Tongue (tissue), 2 donors: Measurements from ENCODE around the gene CCDC7. TPM values are rescaled to one million over a fixed set of nuclear protein-coding genes. Genes with fewer than 3 reads are reported as not detected.
A peak's percentile ranks its signal among the peaks of the same experiment; 100 is the strongest.
"Not testable (repeated sequence)": the region's sequence is repeated elsewhere in the genome, so short reads cannot be mapped to it uniquely, and the experiment has no call there.

ENCODE experiments used
- DNase-seq: peaks from one replicate; pipeline ENCODE4 v3.0.0-alpha.2; 2015
- total RNA-seq: library from RNA; depleted of rRNA; stranded (reverse); fragments of >200 nt; gene quantifications from one replicate; pipeline ENCODE4 v1.2.3, GENCODE V29; 2014

The CCDC7 gene
- total RNA-seq = 129 TPM

DNA sequence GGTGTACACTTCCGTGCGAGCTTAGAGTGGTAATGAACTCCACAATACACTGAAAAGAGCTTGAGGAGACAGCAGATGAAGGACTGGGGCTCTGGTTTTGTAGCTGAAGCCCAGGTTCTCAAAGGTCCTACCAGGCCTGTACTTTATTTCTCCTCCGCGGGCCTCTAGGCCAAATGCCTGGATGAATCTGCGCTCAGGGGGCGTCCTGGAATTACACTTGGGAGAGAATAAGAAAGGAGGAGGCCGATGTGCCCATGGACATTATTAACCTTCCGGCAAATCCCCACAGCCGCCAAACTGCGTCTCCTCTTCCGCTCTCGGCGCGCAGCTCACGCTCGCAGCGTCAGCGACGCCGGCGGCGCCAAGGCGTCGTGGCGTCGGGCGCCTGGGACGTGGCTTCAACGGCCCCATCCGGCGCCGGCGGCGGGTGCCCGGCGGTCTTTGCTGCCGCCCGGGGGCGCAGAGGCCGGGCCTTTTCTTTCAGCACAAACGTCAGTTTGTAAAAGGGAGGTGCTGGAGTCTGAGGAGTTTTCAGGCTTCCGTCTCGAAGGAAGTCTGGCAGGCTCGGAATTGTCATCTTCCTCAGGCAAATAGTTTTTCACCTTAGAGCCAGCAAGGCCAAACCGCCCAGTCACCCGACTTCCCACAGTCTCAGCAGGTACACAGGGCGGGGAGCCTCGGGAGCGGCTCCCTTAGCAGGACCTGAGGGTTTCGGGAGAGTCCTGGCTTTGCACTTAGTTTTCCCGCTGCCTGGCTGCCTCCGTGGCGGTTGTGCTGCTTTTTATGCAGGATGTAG, at the start of gene CCDC7:
Gene CCDC7 (plus strand): TSS at position 401 of the 796 bp plus-strand sequence. CDS start 5,503 bp downstream, outside the sequence.
- DNase-seq = peak; percentile 95

DNA sequence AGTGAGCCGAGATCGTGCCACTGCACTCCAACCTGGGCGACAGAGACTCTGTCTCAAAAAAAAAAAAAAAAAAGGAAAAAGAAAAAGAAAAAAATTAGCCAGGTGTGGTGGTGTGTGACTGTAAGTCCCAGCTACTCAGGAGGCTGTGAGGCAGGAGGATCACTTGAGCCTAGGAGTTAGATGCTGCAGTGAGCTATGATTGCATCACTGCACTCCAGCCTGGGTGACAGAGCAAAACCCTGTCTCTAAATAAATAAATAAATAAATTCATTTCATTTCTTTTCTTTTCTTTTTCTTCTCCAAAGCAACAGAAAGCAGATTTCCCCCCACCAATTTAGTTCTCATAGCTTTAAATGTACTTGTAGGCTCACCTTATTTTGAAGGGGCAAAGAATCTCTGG, 48.8 kb upstream of the CCDC7 start:
- not testable (repeated sequence) for DNase-seq

DNA sequence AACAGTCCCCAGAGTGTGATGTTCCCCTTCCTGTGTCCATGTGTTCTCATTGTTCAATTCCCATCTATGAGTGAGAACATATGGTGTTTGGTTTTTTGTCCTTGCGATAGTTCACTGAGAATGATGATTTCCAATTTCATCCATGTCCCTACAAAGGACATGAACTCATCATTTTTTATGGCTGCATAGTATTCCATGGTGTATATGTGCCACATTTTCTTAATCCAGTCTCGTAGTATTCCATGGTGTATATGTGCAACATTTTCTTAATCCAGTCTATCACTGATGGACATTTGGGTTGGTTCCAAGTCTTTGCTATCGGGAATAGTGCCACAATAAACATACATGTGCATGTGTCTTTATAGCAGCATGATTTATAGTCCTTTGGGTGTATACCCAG, 46.2 kb upstream of the CCDC7 start:
- not testable (repeated sequence) for DNase-seq

DNA sequence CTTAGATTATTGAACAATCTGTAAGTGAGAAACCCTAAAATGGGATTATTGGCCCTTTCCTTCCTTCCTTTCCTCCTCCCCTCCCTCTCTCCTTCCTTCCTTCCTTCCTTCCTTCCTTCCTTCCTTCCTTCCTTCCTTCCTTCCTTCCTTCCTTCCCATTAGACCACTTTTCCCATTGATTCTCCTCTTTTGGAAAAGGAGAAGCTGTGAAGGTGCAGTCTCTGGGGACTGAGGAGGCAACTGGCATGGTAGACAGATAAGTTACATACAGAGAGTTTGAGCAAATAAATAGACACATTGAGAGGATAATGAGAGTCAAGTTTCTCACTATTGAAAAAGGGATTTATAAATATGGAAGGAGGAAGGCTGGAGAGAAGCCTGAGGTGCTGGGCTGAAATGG, 45.0 kb upstream of the CCDC7 start:
- no peak for DNase-seq

DNA sequence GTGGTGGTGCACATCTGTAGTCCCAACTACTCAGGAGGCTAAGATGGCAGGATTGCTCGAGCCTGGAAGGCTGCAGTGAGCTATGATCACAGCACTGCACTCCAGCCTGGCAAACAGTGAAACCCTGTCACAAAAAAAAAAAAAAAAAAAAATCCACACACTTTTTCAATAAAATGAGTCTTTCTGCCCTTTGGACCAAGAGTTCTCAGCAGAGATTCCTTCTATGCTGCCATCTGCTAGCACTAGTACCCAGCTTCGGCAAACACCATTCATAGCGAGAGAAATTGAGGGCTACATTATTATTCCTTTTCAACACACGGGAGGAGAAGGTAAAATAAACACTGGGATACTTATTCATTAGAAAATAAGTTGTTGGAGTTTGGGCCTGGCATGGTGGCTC, 43.4 kb upstream of the CCDC7 start:
- DNase-seq = no peak

DNA sequence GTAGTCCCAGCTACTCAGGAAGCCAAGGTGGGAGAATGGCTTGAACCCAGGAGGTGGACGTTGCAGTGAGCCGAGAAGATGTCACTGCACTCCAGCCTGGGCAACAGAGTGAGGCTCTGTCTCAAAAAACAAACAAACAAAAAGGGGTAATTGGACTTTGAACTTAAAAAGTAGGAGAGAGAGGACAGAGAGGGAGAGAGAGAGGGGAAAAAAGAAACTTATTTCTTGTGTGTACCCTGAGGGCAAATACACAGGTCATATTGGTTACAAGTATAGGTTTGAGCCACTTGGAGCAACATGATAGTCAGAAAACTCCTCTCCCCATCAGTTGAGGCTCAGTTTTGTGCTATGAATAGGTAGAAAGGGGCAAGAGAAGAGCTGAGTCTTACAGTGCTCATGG, 42.8 kb upstream of the CCDC7 start:
- DNase-seq = no peak

DNA sequence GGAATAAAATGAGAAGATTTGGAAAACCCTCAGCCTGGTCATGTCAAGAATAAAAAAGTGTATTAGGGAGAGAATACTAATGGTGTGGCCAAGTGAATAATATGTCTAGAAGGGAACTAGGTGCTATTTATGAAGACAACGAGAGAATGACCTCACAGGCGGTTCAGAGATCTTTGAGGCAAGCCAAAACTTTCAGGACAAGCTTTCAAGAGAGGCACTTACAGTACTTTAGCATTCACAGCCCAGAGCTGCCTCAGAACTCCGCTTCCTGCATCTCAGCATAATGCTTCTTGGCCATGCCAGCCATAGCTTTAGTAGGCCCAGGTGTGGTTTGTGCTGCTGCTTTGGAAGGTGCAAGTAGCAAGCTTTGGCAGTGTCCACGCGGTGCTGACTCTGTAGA, 37.2 kb upstream of the CCDC7 start:
- DNase-seq = no peak

DNA sequence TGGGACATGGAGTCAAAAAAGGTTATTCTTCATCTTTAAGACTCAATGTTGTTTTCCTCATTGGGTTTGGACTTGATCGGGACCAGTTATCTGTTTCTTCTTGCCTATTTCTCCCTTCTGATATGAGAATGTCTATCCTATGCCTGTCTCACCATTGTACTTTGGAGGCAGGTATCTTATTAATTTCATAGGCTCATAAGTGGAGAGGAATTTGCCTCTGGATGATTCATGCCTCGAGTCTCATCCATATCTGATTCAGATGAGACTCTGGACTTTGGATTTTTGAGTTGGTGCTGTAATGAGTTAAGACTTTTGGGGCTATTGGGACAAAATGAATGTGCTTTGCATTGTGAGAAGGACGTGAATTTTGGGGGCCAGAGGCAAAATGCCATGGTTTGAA, 36.2 kb upstream of the CCDC7 start:
- DNase-seq = no peak

DNA sequence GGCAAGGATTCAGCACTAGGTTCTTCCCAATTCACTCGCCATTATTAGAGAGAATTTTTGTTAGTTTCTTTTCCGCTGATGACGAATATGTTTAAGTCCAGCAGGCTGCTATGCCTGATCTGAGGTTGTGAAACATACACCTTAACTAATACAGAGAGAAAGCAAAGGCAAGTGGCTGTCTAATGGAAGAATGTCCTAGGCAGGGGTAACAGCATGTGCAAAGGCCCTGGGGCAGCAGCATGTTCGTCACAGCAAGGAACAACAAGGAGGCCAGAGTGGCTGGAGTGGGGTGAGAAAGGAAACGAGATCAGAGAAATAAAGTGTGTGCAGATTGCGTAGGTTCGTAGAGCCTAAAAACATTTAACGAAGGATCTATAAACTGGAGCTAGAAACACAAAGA, 35.4 kb upstream of the CCDC7 start:
- no peak for DNase-seq

DNA sequence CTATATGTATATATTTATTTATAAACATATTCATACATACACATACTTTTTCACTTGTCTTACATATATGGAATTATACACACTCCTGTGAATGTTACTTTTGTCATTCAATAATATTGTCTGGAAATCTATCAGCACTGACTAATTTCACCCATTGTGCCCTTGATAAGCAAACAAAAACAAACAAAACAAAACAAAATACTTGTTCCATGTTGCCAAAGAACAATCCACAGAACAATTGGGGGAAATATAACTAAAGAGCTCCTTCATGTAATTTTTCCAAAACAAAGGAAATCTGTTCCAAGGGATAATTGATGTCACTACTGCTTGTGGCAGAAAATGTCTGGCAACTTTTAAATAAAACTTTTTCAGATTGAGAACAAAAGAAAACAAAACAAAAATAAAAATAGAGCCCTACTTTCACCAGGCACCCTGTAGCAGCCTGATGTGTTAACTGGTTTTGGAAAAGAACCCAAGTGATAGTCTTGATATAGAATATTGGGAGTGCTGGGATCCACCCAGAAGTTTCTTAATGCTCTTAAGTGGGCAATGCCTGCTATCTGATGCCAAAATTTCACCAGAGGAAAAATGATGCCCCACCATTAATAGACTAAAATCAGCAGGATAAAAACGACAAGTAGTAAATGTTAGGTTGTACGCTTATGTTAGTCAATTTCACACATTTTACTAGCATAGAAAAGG, 34.0 kb upstream of the CCDC7 start:
- peak; percentile 28 for DNase-seq

DNA sequence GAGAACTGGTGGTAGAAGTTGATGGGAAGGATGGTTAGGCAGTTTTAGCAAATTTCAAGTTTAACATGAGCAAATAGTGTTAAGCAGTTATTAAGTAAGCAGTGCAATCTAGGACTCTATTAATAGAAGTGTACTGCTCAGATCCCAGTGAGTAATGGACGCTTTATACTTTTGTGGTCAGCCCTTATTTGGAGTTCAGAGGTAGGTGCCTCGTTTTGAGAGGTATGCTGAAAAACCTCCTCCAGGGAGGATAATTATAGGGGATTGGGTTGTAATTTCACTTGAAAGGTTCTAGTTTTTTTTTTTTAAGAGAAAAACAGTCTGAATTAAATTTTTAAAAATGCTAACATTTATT, 33.5 kb upstream of the CCDC7 start:
- DNase-seq = no peak

DNA sequence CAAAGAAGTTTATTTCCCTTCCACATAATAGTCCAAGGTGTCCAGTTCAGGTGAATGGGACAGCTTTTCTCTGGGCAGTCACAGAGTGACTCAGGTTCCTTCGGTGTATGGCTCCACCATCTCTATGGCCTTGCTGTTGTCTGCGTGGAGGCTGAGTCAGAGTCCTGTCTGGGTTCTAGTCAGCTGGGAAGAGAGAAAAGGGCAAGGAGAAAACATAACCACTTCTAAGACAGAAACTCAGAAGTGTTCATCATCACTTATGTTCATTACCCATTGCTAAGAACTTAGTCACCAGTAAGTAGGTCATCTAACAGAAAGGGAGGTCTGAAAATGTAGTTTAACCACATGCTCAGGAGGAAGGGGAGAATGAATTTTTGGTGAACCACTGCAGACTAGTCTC, 32.4 kb upstream of the CCDC7 start:
- no peak for DNase-seq

DNA sequence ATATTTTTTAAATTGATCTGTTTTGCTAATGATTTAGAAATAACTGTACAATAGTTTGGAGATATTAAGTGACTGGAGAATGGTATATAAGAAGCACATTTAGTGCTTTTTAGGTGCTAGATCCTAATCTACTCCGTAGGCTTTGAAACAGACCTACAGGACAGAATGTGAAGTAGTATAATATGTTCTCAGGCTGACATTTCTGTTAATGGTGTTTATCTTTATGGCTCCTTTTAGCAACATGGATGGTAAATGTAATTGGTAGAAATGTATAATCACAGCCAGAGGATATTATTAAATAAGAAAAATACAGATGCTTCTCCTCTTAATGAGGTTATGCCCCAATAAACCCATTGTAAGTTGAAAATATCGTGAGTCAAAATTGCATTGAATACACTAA, 30.6 kb upstream of the CCDC7 start:
- no peak for DNase-seq

DNA sequence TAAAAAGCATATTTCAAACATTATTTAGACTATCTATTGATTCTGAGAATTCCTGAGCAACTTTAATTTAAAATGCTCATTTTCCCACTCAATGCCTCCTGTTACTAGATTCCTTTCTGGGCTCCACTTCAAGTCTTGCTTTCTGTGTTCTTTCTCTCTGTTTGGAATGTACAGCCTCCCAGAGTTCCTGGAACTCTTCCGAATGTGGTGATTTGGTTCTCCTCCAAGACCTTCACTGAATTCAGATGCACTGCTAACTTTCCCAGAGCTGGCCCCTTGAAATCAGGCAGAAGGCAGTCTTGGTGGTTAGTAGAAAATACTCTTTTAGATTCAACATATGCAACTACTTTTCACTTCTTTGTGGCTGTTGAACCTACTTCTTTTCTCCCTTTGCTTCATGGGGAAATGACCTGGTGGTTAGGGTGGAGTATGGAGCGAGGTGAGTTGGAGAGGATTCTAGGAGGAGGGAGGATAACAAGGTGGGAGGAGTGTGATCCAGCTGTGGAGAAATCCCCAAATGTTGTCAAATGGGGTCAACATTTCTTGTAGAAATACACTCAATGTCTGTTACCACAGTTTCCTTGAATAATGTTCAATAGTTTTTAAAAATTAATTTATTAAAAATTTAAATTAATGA, 27.9 kb upstream of the CCDC7 start:
- DNase-seq = peak; percentile 95

DNA sequence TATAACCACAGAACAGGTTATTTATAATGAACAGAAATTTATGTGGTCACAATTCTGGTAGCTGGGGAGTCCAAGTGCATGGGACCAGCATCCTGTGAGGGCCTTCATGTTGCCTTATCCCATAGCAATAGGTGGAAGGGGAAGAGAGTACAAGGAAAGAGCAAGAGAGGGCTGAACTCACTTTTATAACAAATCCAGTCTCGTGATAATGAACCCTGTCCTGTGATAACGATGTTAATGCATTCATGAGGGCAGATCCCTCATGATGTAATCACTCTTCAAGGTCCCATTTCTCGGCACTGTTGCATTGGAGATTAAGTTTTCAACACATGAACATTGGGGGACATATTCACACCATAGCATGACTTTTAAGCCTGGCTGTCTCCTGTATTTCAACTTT, 27.4 kb upstream of the CCDC7 start:
- no peak for DNase-seq

DNA sequence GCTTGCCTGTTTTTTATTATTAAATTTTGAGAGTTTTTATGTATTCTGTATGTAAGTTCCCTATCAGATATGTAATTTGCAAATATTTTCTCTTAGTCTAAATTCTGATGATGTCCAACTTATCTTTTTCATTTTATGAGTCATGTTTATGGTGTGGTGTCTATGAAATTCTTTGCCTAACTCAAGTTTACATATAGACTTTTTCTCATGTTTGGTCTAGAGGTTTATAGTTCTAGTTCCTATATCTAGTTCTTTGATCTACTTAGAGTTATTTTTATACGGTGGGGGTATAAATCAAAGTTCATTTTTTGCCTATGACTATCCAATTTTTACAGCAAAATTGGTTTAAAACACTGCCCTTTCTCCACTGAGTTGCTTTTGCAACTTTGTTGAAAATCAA, 26.3 kb upstream of the CCDC7 start:
- DNase-seq = no peak

DNA sequence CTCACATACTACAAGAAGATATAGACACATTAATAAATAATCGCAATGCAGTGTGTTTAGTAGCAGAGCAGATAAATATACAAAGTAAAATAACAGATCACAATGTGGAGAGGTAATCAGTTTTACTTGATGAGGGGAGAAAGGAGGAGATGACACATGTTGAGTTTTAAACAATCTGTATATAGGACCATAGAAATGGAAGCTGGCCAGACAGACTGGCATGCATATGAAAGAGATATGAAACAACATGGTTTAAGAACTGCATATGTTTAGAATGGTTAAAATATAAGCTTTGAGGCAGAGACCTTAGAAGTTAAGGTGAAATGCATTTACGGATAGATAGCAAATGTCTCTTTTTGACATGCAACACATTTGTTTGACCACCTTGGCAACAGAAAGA, 19.8 kb upstream of the CCDC7 start:
- no peak for DNase-seq

DNA sequence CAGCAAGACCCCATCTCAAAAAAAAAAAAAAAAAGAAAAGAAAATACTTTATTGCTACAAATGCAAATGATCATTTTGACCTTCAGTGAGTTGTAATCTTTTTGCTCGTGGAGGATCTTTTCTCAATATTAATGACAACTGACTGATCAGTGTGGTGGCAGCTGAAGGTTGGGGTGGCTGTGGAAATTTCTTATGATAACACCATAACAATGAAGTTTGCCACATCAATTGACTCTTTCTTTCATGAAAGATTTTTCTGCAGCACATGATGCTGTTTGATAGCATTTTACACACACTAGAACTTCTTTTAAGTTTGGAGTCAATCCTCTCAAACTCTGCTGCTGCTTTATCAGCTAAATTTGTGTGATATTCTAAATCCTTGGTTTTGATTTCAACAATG, 12.4 kb upstream of the CCDC7 start:
- no peak for DNase-seq

DNA sequence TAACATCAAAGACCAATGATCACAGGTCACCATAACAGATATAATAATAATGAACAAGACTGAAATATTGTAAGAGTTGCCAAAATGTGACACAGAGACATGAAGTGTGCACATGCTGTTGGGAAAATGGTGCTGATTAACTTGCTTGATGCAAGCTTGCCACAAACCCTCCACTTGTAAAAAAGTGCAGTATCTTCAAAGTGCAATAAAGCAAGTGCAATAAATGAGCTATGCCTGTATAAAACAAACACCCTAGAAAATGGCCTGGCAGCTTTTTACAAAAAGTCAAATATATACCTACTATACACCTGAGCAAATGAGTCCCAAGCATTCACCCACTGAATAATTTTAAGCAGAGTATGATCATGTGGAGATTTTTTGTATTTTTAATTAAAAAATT, 9.7 kb upstream of the CCDC7 start:
- no peak for DNase-seq

DNA sequence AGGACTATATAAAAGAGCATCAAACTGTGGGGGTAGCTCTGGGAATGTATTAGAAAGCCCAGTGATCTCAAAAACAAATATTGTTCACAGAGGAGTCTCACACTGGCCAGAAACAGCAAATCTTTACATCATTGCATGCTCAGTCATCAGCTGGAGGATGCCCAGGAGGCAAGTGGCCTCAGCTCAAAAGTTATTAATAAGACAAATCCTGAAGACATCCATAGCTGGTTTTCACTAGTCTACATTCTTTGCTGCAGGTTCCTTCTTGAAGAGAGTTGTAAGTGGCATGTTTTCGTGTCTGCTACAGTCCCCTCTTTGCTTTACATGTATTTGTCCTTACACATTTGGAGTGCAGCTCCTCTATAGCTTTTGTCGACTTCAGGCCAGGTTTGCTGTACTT, 8.6 kb upstream of the CCDC7 start:
- no peak for DNase-seq

DNA sequence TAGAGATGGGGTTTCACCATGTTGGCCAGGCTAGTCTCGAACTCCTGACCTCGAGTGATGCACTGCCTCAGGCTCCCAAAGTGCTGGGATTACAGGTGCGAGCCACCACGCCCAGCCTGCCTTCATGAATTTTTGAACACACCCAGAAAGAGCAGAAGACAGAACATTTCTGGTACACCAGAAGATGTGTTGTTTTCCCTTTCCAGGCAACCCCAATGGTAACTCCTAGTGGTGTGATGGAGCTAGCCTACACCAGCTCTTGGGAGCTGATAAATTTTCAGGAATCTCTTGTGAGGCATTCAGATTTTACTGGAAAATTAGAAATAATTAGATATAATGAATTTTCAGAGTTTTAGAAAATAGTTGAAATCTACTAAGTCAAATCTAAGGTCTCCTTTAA, 904 bp upstream of the CCDC7 start:
- peak; percentile 6 for DNase-seq

DNA sequence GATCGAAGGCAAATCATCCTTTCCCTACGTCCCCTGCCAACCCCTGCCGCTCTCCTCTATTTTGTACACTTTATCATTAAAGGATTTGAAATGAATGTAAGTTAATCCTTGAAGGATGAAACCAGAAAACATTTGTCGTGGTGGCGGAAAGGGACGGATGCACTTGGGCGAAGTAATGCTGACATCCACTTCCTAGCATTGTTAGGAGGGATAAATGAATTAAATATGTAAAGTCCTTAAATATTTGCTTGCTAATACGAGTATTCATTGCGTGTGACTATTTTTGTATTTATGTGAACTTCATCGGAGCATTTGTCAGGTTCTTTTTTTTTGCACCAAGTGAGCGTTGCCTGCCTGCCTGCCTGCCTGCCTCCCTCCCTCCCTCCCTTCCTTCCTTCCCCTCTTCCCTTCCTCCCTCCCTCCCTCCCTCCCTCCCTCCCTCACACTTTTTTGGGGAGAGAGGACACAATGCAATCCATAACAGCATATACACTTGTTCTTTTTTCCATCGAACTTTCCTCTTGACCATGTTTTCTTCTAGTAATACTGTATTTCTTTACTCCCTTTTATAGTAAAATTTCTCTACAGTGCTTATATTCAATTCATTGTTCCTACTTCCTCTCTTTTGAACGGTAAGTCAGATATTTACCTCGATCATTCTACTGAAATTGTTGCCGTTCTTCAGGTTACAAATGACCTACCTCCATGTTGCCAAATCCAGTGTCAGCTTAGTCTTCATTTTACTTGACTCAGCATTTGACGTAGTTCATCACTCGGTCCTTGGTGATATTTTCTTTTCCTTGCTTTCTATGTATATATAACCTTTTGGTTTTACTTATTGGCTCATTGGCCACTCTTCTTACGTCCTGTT, 831 bp downstream of the CCDC7 start:
- DNase-seq = peak; percentile 70

DNA sequence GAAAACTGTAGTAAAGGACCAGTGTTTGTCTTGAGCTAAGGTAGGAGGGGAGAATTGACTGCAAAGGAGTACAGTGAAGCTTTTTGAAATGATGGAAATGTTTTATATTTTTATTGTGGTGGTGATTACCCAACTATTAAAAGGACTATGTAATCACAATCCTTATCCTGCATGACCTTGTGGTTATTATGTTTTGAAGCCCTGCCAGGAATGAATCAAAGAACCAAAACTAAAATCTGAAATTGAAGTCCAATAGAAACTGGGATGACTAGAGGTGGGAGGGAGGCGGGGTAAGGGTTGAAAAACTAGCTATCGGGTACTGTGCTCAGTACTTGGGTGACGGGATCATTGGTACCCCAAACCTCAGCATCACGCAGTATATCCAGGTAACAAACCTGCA, 8.2 kb downstream of the CCDC7 start:
- DNase-seq = no peak
